Activated naive CD4-positive, alpha-beta T cell treated with Interleukin-2 at 50 U/mL for 16 hours (primary cell): Measurements from ENCODE around the gene SNAP25.

Experiments
- DNase-seq: peaks from one replicate; pipeline ENCODE4 v3.0.0-alpha.2; 2020

SNAP25 gene

GRCh38 chr20:10218536-10219451 lies at the start of gene SNAP25:
TSS of gene SNAP25 (plus strand) at chr20:10218830. CDS start at chr20:10275492, 56,662 bp downstream.
- DNase-seq = peak; percentile 45

- no peak for DNase-seq
Measured at GRCh38 chr20:10169752-10170151, 48.9 kb upstream of the SNAP25 start.

DNA sequence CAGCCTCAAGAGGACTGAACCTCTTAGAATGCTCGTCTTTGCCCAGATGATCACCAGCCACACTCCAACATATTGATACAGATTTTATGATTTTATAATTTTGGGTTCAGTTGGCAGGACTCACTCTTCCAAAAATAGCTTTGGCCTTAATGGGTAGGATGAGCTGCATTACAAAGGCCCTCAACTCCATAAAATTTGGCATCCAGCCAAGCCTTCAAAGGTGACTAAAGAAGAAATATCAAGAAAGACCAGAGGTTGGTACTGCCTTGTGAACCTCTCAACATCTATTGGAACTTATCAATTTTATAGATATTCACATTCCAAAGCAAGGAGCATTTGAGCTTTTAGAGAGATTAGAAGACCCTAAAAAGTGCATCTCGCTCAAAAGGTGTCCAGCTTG lies 48.4 kb upstream of the SNAP25 start:
- DNase-seq = no peak

DNA sequence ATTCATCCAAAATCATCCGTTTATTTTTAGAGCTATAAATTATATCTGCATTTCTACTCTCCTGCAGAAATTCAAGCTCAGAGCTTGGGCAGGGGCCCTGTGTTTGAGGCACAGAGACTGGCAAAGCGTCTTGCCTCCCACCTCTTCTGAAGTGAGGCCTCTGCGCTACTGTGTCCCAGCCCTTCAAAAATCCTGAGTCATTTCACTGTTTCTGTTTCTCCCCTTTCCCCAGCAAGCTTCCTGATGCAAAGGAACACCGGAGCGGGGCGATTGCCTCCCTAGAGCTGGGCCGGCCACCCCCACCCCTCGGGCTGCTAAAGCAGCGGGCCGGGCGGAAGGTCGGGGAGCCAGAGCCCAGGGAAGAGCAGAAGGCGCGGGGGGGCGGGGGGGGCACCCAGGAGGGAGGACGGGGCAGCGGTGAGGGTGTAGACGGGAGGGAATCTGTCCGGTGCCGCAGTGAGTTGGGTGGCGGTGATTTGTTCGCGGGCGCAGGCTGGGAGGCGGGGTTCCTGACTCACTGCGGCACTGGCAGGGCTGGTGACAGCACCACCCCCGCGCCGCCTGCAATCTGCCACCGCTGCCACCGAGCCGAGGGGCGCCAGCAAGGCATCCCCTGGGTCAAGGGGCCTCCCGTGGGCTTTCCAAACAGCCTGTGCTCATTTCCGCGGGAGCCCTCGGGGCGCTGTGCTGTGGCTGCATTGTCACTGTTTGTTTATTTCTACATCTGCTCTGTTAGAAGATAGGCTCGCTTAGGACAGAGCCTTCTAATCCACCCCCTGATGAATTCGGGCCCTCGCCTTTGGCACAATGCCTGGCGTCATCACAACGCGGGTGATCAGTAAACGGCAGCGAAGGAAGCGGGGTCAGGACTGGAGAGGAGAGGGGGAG lies 46.5 kb upstream of the SNAP25 start:
- peak; percentile 38 for DNase-seq

GRCh38 chr20:10172998-10173655 lies 45.5 kb upstream of the SNAP25 start:
- no peak for DNase-seq

GRCh38 chr20:10174400-10174799 lies 44.2 kb upstream of the SNAP25 start:
- DNase-seq = no peak

- no peak for DNase-seq
Measured at GRCh38 chr20:10177326-10177725, 41.3 kb upstream of the SNAP25 start.

DNA sequence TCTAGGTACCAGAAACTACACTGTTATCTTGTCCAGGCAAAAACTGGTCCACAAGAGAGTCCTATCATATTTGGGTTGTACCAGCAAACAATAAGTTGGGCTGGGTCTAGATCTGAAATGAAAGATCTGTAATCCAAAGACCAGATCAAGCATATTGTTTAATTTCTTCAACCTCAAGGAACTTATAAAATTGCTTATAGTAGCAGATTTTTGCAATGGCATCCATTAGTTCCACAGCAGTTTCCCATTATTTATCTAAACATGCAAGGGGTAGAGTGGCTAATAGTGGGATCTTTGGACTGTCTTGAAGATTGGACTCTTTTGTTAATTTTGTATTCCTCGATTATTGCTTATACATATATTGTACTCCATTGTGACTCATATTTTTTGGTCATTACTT lies 40.5 kb upstream of the SNAP25 start:
- DNase-seq = no peak

DNA sequence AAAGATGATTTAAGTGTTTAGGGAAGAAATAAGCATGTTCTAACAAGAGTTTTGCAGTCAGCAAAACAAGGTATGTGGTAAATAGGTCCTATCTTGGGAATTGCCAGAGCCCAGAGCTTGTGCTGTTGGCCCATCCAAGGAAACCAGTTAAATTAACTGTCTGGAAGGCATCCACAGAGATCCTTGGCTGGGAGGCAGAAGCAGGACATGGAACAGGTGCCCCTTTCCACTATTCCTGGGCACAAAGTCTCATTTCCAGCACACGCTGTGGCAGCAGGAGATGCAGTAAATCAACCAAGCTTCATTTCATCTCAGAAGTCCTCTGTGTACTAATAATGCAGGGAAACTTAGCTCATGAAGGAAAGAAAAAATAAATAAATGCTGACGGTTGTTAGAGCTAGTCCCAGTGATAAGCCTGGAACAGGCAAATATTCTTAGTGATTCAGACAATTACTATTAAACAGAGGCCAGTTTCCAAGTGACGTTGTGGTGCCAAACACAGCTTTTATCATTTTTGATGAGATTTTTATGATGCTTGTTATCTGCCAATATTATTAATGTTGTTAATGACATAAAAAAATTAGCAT lies 39.8 kb upstream of the SNAP25 start:
- no peak for DNase-seq

- DNase-seq = no peak
Measured at GRCh38 chr20:10179574-10180298, 38.9 kb upstream of the SNAP25 start.

DNA sequence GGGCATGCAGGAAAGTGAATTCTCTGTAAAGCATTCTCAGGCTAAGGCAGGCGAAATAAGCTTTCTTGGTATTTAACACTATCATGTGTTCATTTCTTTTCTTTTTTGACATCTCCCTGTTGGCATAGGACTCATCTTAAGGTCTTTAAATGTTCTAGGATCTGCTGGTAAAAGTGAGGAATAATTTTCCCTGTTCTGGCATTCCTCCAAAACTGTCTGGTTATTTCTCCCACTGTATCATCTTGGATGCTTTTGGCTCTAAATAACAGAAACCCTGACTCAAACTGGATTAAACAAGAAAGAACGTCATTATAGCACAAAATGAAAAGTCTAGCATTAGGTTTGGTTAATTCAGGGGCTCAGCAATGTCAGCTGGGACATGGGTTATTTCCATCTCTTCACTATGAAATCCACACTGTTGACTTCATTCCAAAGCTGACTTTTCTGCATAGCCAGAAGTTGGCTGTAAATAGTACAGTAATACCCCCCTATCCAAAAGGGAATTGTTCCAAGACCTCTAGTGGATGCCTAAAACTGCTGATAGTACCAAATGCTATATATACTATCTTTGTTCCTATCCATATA lies 37.9 kb upstream of the SNAP25 start:
- no peak for DNase-seq

- no peak for DNase-seq
Measured at GRCh38 chr20:10185741-10186558, 32.7 kb upstream of the SNAP25 start.

GRCh38 chr20:10190456-10190855 lies 28.2 kb upstream of the SNAP25 start:
- no peak for DNase-seq

DNA sequence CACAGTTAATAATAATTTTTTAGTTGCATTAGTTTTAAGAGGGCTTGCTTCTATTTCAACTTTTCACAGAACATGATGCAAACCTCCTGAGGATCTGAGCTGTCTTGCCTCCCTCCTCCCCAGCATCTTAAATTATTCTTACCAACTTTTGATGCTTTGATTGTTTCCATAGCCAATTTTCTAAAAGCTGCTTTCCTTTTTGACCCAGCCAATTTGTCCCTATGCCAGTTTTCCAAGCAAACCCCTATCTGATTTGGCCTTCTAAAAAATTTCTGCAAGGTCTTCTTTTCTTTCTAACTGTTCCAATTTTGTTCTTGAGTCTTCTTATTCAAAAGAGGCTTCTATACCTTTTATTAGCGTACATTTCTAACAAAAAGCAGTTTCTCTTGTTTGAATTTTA lies 26.5 kb upstream of the SNAP25 start:
- DNase-seq = no peak

- DNase-seq = no peak
Measured at GRCh38 chr20:10194166-10194565, 24.5 kb upstream of the SNAP25 start.

DNA sequence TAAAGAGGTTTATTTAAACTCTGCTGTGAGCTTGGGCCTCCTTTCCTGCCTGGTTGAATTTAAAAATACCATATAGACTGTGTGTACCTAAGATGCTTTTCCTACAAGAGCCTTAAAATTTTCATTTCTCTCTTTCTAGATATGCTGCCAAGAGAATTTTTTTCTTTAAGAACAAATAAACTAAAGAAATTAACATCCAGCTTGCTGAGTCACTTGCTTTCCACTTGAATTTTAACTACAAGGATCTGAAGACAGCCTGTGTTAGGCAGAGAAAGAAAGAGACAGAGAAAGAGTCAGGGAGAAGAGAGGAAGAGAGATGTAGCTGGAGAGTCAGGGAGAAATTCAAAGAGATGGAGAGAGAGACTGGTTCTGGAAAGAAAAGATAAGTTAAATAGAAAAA lies 18.3 kb upstream of the SNAP25 start:
- no peak for DNase-seq

DNA sequence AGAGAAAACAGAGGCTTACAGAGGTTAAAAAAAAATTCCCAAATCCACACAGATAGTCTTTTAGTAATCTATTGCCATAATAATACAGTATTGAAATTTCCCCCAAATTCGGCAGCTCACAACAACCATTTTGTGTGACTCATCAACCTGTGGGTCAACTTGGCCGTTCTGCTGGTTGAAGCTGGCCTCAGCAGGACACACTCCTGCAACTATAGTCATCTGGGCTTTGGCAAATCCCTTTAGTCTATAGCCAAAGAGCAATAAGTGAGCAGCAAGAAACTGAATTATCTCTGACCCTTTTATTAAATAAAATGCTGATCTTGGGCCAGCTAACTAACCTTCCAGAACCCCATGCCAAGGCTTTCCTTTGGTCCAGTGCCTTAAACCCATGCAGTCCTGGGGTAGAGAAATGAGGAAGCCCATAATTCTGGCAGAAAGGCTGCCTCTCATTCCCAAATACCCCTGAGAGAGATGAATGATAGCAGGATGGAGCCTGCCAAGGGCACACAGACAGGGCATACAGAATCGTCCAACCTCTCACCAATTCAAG lies 17.2 kb upstream of the SNAP25 start:
- no peak for DNase-seq

GRCh38 chr20:10209091-10209490 lies 9.5 kb upstream of the SNAP25 start:
- DNase-seq = no peak

- no peak for DNase-seq
Measured at GRCh38 chr20:10213526-10213925, 5.1 kb upstream of the SNAP25 start.

DNA sequence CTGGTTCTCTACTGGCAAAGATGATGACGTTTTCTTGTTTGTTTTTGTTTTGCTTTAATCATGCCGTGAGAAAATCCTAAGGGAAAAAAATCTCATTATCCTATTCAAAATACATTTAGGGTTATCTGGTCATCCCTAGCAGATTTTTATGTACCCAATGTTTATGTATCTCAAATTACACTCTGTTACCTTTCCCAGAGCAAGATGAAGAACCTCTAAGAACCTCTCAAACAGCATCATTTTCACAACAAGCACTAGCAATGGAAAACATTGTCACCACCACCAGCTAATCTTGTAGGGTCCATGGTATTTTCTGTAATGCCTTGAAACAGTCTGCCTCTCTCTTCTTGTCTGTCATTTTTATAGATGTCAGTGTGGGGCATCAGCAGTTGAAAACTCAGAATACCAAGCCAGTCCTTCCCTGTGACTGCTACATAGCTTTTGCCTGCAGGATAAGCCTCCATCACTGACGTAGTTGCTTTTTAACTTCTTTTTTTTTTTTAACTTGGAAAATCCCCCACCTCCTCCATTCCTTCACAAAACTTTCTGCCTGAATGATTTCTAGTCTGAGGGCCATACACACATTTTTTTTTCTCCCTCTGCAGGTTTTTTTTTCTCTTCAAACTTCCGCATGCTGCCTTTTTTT lies 2.4 kb upstream of the SNAP25 start:
- no peak for DNase-seq
